GM12891 (cell line): Measurements from ENCODE around the gene MRRF.

Source experiments
- POLR2AphosphoS5 ChIP-seq: IDR thresholded peaks from 2 replicates; pipeline ENCODE4 v1.6.1; 2011; ENCODE audit warnings: low read depth, low read length, control low read depth
- SPI1 ChIP-seq: IDR thresholded peaks from 2 replicates; pipeline ENCODE4 v1.6.1; 2011; ENCODE audit warnings: low read depth, low read length, control low read depth
- TAF1 ChIP-seq: IDR thresholded peaks from 2 replicates; pipeline ENCODE4 v1.6.1; 2011; ENCODE audit warnings: low read depth, low read length, control low read depth

GRCh38 chr9:122291458-122291857 is 26.8 kb downstream of the MRRF start:
- no peak for TF ChIP-seq SPI1
- no peak for TF ChIP-seq TAF1
- no peak for TF ChIP-seq POLR2AphosphoS5
